Measurements from ENCODE around the gene NFIX. TPM values are rescaled to one million over a fixed set of nuclear protein-coding genes. Genes with fewer than 3 reads are reported as not detected.

The NFIX gene
- total RNA-seq, 2 experiments from 2014 or later = 1.2 to 1.5 TPM

GRCh38 chr19:13079542-13079986 lies 84.3 kb downstream of the NFIX start:
- Mint-ChIP-seq H3K36me3 (ENCODE audit: low read depth) (no peaks in the 10 kb centered on the region), H3K4me3 (no peak overlapping the region), H3K27me3 (peaks cover 3% of the 10 kb centered on the region), H3K4me1 (no peaks in the 10 kb centered on the region), H3K9me3 (no peaks in the 10 kb centered on the region), H3K27ac (no peak overlapping the region)
- POLR2A ChIA-PET = no interaction called here
- CTCF ChIA-PET = interaction anchor here (1.4 to 4.1 kb wide), 3 partner anchors 18 to 114 kb away, joined by 3 to 17 read pairs (median 7); no protein-coding TSS in a partner anchor
- DNase-seq = no peak

- H3K36me3 Mint-ChIP-seq (ENCODE audit: low read depth) = no peaks in the 10 kb centered on the region
- no peak overlapping the region for H3K27ac Mint-ChIP-seq
- CTCF ChIA-PET = interaction anchor here (0.8 to 1.6 kb wide), 2 partner anchors 21 to 117 kb away, joined by 3 to 6 read pairs; no protein-coding TSS in a partner anchor
- peaks cover 3% of the 10 kb centered on the region for H3K27me3 Mint-ChIP-seq
- DNase-seq = no peak
- POLR2A ChIA-PET = no interaction called here
- H3K9me3 Mint-ChIP-seq = no peaks in the 10 kb centered on the region
- no peaks in the 10 kb centered on the region for H3K4me1 Mint-ChIP-seq
- no peak overlapping the region for H3K4me3 Mint-ChIP-seq
Measured at GRCh38 chr19:13082192-13083007, 87.1 kb downstream of the NFIX start.

GRCh38 chr19:13083008-13083404 lies 87.7 kb downstream of the NFIX start:
- Mint-ChIP-seq H3K4me1 (no peaks in the 10 kb centered on the region), H3K27me3 (peaks cover 3% of the 10 kb centered on the region), H3K27ac (peak overlapping the region; percentile 33), H3K4me3 (no peak overlapping the region), H3K36me3 (ENCODE audit: low read depth) (no peaks in the 10 kb centered on the region), H3K9me3 (no peaks in the 10 kb centered on the region)
- no peak for DNase-seq
- ChIA-PET CTCF (interaction anchor here (0.8 to 1.6 kb wide), 2 partner anchors 21 to 117 kb away, joined by 3 to 6 read pairs; no protein-coding TSS in a partner anchor), POLR2A (interaction anchor here (0.6 kb wide), 1 partner anchor 41 kb away, joined by 3 read pairs; no protein-coding TSS in a partner anchor)

- no peak for DNase-seq
- no peak overlapping the region for H3K4me3 Mint-ChIP-seq
- H3K36me3 Mint-ChIP-seq (ENCODE audit: low read depth) = no peaks in the 10 kb centered on the region
- no peaks in the 10 kb centered on the region for H3K4me1 Mint-ChIP-seq
- H3K9me3 Mint-ChIP-seq = no peaks in the 10 kb centered on the region
- ChIA-PET CTCF (interaction anchor here (0.6 to 1.7 kb wide), 3 partner anchors 22 to 122 kb away, joined by 5 to 9 read pairs (median 6); no protein-coding TSS in a partner anchor), POLR2A (interaction anchor here (0.6 kb wide), 1 partner anchor 41 kb away, joined by 3 read pairs; no protein-coding TSS in a partner anchor)
- H3K27ac Mint-ChIP-seq = no peak overlapping the region
- peaks cover 3% of the 10 kb centered on the region for H3K27me3 Mint-ChIP-seq
Measured at GRCh38 chr19:13083627-13084026, 88.4 kb downstream of the NFIX start.

GRCh38 chr19:13085666-13086065 lies 90.4 kb downstream of the NFIX start:
- Mint-ChIP-seq H3K27me3 (peaks cover 3% of the 10 kb centered on the region), H3K9me3 (no peaks in the 10 kb centered on the region), H3K27ac (no peak overlapping the region), H3K36me3 (ENCODE audit: low read depth) (no peaks in the 10 kb centered on the region), H3K4me3 (no peak overlapping the region), H3K4me1 (no peaks in the 10 kb centered on the region)
- no peak for DNase-seq
- POLR2A ChIA-PET = no interaction called here
- CTCF ChIA-PET = interaction anchor here (1.2 to 1.8 kb wide), 3 partner anchors 14 to 120 kb away, joined by 3 to 6 read pairs (median 6); no protein-coding TSS in a partner anchor

- DNase-seq = no peak
- H3K4me1 Mint-ChIP-seq = no peaks in the 10 kb centered on the region
- H3K27me3 Mint-ChIP-seq = peaks cover 3% of the 10 kb centered on the region
- no peaks in the 10 kb centered on the region for H3K9me3 Mint-ChIP-seq
- ChIA-PET POLR2A (no interaction called here), CTCF (interaction anchor here (1.2 to 1.8 kb wide), 2 partner anchors 15 to 121 kb away, joined by 3 to 6 read pairs; no protein-coding TSS in a partner anchor)
- no peaks in the 10 kb centered on the region for H3K36me3 Mint-ChIP-seq (ENCODE audit: low read depth)
- H3K4me3 Mint-ChIP-seq = no peak overlapping the region
- no peak overlapping the region for H3K27ac Mint-ChIP-seq
Measured at GRCh38 chr19:13086341-13086740, 91.1 kb downstream of the NFIX start.

DNA sequence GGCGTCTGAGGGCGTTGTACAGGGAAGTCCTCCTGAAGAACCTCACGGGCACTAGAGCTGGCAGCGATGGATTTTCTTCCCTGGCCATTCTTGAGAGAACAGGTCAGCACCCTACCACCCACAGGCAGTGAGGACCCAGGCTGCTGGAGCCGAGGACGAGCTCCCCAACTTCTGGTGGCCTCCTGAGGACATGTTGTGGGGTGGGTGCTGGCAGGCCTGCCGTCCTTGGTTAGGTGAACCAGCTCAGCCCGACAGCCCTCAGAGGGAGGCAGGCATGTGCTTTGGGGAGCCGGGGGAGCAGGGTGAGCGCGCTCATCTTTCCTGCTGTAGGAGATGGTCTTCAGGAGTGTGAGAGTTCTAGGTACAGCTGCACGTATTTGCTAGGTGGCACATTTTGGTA lies 92.0 kb downstream of the NFIX start:
- Mint-ChIP-seq H3K9me3 (no peaks in the 10 kb centered on the region), H3K36me3 (ENCODE audit: low read depth) (no peaks in the 10 kb centered on the region), H3K27me3 (peaks cover 3% of the 10 kb centered on the region), H3K4me1 (no peaks in the 10 kb centered on the region), H3K4me3 (no peak overlapping the region), H3K27ac (no peak overlapping the region)
- ChIA-PET CTCF (interaction anchor here (0.5 to 1.8 kb wide), 2 partner anchors 122 to 156 kb away, joined by 4 to 6 read pairs; no protein-coding TSS in a partner anchor), POLR2A (no interaction called here)
- DNase-seq = no peak

DNA sequence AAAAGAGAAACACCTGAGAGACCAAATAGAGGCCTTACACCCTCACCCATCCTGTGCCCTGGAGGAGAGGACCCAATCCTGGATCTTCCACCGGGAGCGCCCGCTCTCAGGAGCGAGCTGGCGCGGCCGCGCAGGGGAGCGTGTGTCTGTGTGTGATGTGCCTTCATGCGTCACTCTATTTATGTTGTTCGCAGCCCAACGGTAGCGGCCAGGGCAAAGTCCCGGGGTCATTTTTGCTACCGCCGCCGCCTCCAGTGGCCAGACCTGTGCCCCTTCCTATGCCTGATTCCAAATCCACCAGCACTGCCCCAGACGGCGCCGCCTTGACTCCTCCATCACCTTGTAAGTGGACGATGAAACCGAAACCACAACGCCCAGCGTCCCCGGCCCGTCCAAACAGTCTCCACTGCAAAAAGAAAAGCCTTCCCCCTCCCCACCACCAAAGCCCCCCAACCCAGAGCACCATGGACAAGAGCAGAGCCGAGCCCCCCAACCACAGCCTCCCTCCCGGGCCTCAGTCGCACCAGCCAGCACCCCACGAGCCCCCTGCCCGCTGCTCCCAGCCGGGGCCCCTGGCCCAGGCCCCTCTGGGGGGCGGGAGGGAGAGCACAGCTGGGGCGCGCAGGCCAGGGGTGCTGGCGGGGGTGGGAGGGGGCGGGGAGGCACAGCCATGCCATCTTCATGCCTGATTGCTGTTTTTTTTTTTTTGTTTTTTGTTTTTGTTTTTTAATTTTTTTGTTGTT lies 92.7 kb downstream of the NFIX start:
- H3K27me3 Mint-ChIP-seq = peaks cover 3% of the 10 kb centered on the region
- no peaks in the 10 kb centered on the region for H3K4me1 Mint-ChIP-seq
- no peaks in the 10 kb centered on the region for H3K9me3 Mint-ChIP-seq
- CTCF ChIA-PET = no interaction called here
- POLR2A ChIA-PET = no interaction called here
- no peaks in the 10 kb centered on the region for H3K36me3 Mint-ChIP-seq (ENCODE audit: low read depth)
- no peak overlapping the region for H3K4me3 Mint-ChIP-seq
- no peak for DNase-seq
- no peak overlapping the region for H3K27ac Mint-ChIP-seq

DNA sequence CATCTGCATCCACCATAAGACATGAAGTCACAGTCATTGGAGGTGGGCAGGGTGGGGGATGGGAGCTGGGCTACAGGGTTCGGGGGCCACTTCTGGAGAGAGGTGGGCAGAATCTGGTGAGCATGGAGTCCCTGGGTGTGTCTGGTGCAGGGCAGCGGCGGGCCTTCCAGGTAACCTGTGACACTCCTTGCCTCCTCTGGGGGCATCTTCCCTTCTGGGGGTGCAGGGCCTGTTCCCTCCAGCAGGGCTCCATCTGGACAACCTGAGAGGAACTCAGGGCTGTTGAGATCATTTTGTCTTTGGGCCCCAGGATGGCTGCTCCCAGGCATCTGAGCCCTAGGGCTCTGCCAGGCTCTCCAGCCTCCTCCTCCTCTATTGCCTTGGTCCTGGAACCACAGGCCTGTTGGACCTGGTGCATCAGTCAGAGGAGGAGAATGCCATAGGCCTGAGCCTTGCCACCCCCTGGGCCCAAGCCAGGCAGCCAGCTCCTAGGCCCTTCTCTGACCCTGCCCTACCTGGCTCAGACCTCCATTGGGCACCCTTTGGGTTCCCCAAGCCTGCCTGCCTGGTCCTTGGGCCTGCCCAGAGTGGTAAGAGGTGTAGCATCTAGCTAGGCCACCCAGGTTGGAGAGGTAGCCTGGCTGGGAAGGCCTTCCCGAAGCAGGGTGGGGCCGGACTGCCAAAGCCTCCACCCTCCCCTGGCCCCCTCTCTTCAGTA lies 94.0 kb downstream of the NFIX start:
- Mint-ChIP-seq H3K4me1 (peaks cover 4% of the 10 kb centered on the region), H3K36me3 (ENCODE audit: low read depth) (no peaks in the 10 kb centered on the region), H3K4me3 (no peak overlapping the region), H3K27me3 (peaks cover 6% of the 10 kb centered on the region), H3K9me3 (no peaks in the 10 kb centered on the region), H3K27ac (no peak overlapping the region)
- ChIA-PET POLR2A (no interaction called here), CTCF (interaction anchor here (0.5 to 1.0 kb wide), 3 partner anchors 28 to 294 kb away, joined by 3 to 6 read pairs (median 4); no protein-coding TSS in a partner anchor)
- peak; percentile 25 for DNase-seq

GRCh38 chr19:13089857-13090507 lies 94.7 kb downstream of the NFIX start:
- Mint-ChIP-seq H3K4me1 (peaks cover 9% of the 10 kb centered on the region), H3K27me3 (peaks cover 10% of the 10 kb centered on the region), H3K4me3 (no peak overlapping the region), H3K9me3 (no peaks in the 10 kb centered on the region), H3K36me3 (ENCODE audit: low read depth) (no peaks in the 10 kb centered on the region), H3K27ac (no peak overlapping the region)
- ChIA-PET CTCF (interaction anchor here (0.5 to 2.0 kb wide), 3 partner anchors 19 to 293 kb away, joined by 3 to 6 read pairs (median 4); no protein-coding TSS in a partner anchor), POLR2A (no interaction called here)
- no peak for DNase-seq

- Mint-ChIP-seq H3K27ac (no peak overlapping the region), H3K9me3 (no peaks in the 10 kb centered on the region), H3K4me3 (no peak overlapping the region), H3K4me1 (peaks cover 9% of the 10 kb centered on the region), H3K27me3 (peaks cover 13% of the 10 kb centered on the region), H3K36me3 (ENCODE audit: low read depth) (no peaks in the 10 kb centered on the region)
- DNase-seq = no peak
- CTCF ChIA-PET = interaction anchor here (2.0 to 6.3 kb wide), 2 partner anchors 20 to 113 kb away, joined by 4 to 64 read pairs; no protein-coding TSS in a partner anchor
- POLR2A ChIA-PET = no interaction called here
Measured at GRCh38 chr19:13090511-13091231, 95.4 kb downstream of the NFIX start.

Data from activated CD4-positive, alpha-beta T cell treated with anti-CD3 and anti-CD28 coated beads, Interleukin-2, amount 10 ng/mL, durations not matched to agents 7 days and 5 days (primary cell).